Transverse colon (tissue), 4 donors: Measurements from ENCODE around the gene TNS3. TPM values are rescaled to one million over a fixed set of nuclear protein-coding genes. Genes with fewer than 3 reads are reported as not detected.

Experiments
- DNase-seq: peaks from one replicate; pipeline ENCODE4 v3.0.0-alpha.2; 2019
- H3K27ac ChIP-seq, 4 donors: fragments of 200-600 bp; sonication (generic); 2 replicates each; pipeline ENCODE4 v1.5.1; 2016 to 2018; ENCODE audit warnings: inconsistent platforms in 4 of 4
- H3K27me3 ChIP-seq: fragments of 200-600 bp; sonication (generic); 2 replicates; pipeline ENCODE4 v1.5.1; 2017; ENCODE audit warnings: inconsistent platforms
- H3K36me3 ChIP-seq, 4 donors: fragments of 200-600 bp; sonication (generic); 2 replicates each; pipeline ENCODE4 v1.5.1; 2017 to 2019; ENCODE audit warnings: inconsistent platforms in 4 of 4
- H3K4me1 ChIP-seq, 4 donors: fragments of 200-600 bp; sonication (generic); 2 replicates each; pipeline ENCODE4 v1.5.1; 2017 to 2020; ENCODE audit warnings: inconsistent platforms in 4 of 4
- H3K4me3 ChIP-seq, 4 donors: fragments of 200-600 bp; sonication (generic); 1 replicate in 1 of 4; 2 replicates in 3 of 4; pipeline versions ENCODE4 v1.5.1 to v1.6.1; 2017 to 2019; ENCODE audit warnings: inconsistent platforms in 4 of 4
- H3K9me3 ChIP-seq, 2 donors: fragments of 200-600 bp; sonication (generic); 2 replicates each; pipeline ENCODE4 v1.5.1; 2017 to 2019; ENCODE audit warnings: inconsistent platforms in 2 of 2
- EP300 ChIP-seq: sonication (generic); formaldehyde crosslinking; IDR thresholded peaks from one replicate; pipeline ENCODE4 v1.6.1; 2017; ENCODE audit warnings: antibody characterized with exemption, low read depth
- POLR2A ChIP-seq: fragments of 450-650 bp; IDR thresholded peaks from one replicate; pipeline ENCODE4 v1.6.1; 2016; ENCODE audit warnings: antibody characterized with exemption, mild to moderate bottlenecking, moderate library complexity
- POLR2AphosphoS5 ChIP-seq, 3 donors: sonication (generic); formaldehyde crosslinking; IDR thresholded peaks; one replicate each; pipeline ENCODE4 v1.6.1; 2016; ENCODE audit warnings: antibody characterized with exemption in 3 of 3
- WGBS, 2 donors: methylation state at CpG; one replicate each; pipeline ENCODE4 v1.1.5; 2018; ENCODE audit warnings: low coverage in 1 of 2; 5-methylcytosine and 5-hydroxymethylcytosine counted together
- in situ Hi-C, 4 donors: fragments of 200-750 bp; cut with MboI; loops; one replicate each; pipeline versions ENCODE4 v1.15.0 to v1.15.1; 2017; ENCODE audit warnings: low sequenced_read_pairs in 3 of 4, low pct_ligation_motif_present in 1 of 4, low pct_unique_long_range_greater_than_20kb in 1 of 4
- intact Hi-C: fragments of 100-400 bp; cut with DNase I; formaldehyde crosslinking; loops from one replicate; pipeline ENCODE4 v1.15.1; 2023; ENCODE audit warnings: low total_unique reads
- total RNA-seq, 4 donors: library from RNA; depleted of rRNA; stranded (reverse); fragments of >200 nt; gene quantifications; one replicate each; pipeline ENCODE4 v1.1.0, GENCODE V29; 2016
- TF ChIP-seq, protein P1 (sequence below), 5 experiments: fragments of 200-600 bp in 3 of 5; fragments of 450-650 bp in 2 of 5; sonication (generic) in 3 of 5; IDR thresholded peaks; 1 replicate in 2 of 5; 2 replicates in 3 of 5; pipeline ENCODE4 v1.5.1; 2016 to 2017; ENCODE audit warnings: antibody characterized with exemption in 5 of 5, inconsistent platforms in 3 of 5, mild to moderate bottlenecking in 2 of 5, moderate library complexity in 1 of 5

TNS3 gene
- total RNA-seq, 4 donors from 2014 or later: 58.5 to 104 (median 72.7) TPM

DNA sequence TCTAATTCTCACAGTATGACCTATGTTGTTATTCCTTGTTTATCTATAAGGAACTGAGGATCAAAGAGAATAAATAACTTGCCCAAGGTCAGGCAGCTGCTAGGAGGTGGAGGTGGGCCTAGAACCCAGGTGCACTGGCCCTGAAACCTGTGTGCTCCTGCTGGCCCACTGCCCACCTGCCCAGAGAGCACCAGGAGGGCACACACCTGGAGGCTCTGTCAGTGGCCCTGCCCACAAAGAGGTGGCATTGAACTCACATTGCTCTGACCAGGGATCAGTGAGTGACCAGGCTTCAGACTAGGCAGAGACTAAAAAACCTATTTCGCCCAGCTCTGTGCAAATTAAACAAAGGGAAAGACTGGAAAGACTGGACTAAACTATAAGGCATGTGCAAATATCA lies 210.6 kb downstream of the TNS3 start:
- in situ Hi-C loops (no loop called here), intact Hi-C loops (loop anchor here (5.0 kb wide), 1 partner anchor 39 kb away; no protein-coding TSS in a partner anchor)
- no peak for DNase-seq
- peak overlapping the region; percentile 68 to 82 (median 76) for H3K27ac ChIP-seq
- no peak overlapping the region for H3K4me3 ChIP-seq
- H3K9me3 ChIP-seq: no peaks in the 10 kb centered on the region
- H3K4me1 ChIP-seq: peaks cover 23 to 53% (median 28%) of the 10 kb centered on the region in 4 donors
- WGBS, 2 donors: 65 to 70% methylated on average over 1 of the region's 1 CpG
- TF ChIP-seq, protein P1, sequence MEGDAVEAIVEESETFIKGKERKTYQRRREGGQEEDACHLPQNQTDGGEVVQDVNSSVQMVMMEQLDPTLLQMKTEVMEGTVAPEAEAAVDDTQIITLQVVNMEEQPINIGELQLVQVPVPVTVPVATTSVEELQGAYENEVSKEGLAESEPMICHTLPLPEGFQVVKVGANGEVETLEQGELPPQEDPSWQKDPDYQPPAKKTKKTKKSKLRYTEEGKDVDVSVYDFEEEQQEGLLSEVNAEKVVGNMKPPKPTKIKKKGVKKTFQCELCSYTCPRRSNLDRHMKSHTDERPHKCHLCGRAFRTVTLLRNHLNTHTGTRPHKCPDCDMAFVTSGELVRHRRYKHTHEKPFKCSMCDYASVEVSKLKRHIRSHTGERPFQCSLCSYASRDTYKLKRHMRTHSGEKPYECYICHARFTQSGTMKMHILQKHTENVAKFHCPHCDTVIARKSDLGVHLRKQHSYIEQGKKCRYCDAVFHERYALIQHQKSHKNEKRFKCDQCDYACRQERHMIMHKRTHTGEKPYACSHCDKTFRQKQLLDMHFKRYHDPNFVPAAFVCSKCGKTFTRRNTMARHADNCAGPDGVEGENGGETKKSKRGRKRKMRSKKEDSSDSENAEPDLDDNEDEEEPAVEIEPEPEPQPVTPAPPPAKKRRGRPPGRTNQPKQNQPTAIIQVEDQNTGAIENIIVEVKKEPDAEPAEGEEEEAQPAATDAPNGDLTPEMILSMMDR (IDR thresholded peaks at IDR 0.05): no peak
- TF ChIP-seq EP300: no peak
- TF ChIP-seq POLR2AphosphoS5 (IDR thresholded peaks at IDR 0.05): no peak
- TF ChIP-seq POLR2A: no peak
- no peaks in the 10 kb centered on the region for H3K27me3 ChIP-seq
- peaks cover 0 to 7% (median 0%) of the 10 kb centered on the region in 4 donors for H3K36me3 ChIP-seq

DNA sequence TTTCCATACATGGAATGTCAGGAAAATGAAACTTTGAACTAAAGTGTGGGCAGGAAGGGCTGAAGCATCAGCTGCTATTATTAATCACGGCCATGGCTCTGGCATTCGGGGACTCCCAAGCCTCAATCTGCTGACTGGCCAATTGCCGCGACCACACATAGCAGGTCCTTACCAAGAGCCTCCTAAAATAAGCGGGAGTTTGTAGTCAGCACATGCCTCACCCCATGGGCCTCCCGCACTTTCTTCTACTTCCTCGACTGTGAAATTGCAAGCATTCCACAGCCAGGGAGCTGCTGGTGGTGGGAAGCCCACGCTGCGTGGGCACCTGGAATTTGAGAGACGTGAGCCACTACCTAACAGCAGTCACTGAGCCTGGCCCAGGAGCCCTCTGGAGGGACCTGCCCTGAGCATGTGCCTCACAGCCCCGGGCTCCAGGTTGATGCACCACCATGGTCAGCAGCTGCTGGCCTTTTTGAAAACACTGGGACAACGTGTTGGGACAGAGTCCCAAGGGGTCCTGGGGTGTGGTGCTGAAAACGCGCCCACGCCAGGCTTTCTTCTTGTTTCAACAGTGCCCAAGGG lies 211.4 kb downstream of the TNS3 start:
- WGBS, 2 donors: 84% methylated on average over 15 of the region's 15 CpGs; no CpG with 5 or more reads in 1 of the 2 donors

DNA sequence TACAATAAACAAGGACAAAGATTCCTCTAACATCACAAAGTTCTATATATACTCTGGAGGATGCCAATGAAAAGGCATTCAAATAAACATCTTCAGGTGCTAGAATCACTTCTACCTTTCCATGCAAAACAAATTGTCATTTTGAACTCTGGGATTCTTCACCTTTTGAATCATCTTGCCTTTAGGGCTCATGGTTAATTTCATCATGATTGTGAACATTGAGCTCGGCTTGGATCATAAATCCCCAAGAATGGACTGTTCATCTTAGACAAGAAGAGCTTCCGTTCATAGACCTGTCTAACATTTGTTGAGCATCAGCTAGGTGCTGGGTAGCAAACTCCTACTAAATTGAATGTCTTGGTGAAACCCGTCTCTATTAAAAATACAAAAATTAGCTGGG lies 212.2 kb downstream of the TNS3 start:
- peaks cover 20 to 45% (median 27%) of the 10 kb centered on the region in 4 donors for H3K4me1 ChIP-seq
- 95 to 100% methylated on average over 3 of the region's 3 CpGs for WGBS, 2 donors
- no peaks in the 10 kb centered on the region for H3K27me3 ChIP-seq
- H3K9me3 ChIP-seq: no peaks in the 10 kb centered on the region
- intact Hi-C loops (loop anchor here (5.0 kb wide), 1 partner anchor 37 kb away; no protein-coding TSS in a partner anchor), in situ Hi-C loops (no loop called here)
- no peak for TF ChIP-seq EP300
- TF ChIP-seq POLR2AphosphoS5 (IDR thresholded peaks at IDR 0.05): no peak
- TF ChIP-seq, protein P1 (IDR thresholded peaks at IDR 0.05): no peak
- TF ChIP-seq POLR2A: no peak
- DNase-seq: no peak
- no peak overlapping the region for H3K4me3 ChIP-seq
- H3K36me3 ChIP-seq: peaks cover 0 to 7% (median 0%) of the 10 kb centered on the region in 4 donors
- no peak overlapping the region for H3K27ac ChIP-seq

More for the DNA sequence above, 211.4 kb downstream of the TNS3 start:
- intact Hi-C loops (loop anchor here (5.0 kb wide), 1 partner anchor 38 kb away; no protein-coding TSS in a partner anchor), in situ Hi-C loops (no loop called here)
- Histone ChIP-seq H3K4me3 (no peak overlapping the region), H3K27me3 (no peaks in the 10 kb centered on the region), H3K36me3 (peaks cover 0 to 7% (median 0%) of the 10 kb centered on the region in 4 donors), H3K4me1 (peaks cover 23 to 53% (median 28%) of the 10 kb centered on the region in 4 donors), H3K27ac (peak overlapping the region; percentile 68 to 82 (median 76)), H3K9me3 (no peaks in the 10 kb centered on the region)
- DNase-seq: no peak
- TF ChIP-seq EP300: no peak
- TF ChIP-seq POLR2A: no peak
- TF ChIP-seq POLR2AphosphoS5 (IDR thresholded peaks at IDR 0.05): no peak
- TF ChIP-seq, protein P1 (IDR thresholded peaks at IDR 0.05): no peak

DNA sequence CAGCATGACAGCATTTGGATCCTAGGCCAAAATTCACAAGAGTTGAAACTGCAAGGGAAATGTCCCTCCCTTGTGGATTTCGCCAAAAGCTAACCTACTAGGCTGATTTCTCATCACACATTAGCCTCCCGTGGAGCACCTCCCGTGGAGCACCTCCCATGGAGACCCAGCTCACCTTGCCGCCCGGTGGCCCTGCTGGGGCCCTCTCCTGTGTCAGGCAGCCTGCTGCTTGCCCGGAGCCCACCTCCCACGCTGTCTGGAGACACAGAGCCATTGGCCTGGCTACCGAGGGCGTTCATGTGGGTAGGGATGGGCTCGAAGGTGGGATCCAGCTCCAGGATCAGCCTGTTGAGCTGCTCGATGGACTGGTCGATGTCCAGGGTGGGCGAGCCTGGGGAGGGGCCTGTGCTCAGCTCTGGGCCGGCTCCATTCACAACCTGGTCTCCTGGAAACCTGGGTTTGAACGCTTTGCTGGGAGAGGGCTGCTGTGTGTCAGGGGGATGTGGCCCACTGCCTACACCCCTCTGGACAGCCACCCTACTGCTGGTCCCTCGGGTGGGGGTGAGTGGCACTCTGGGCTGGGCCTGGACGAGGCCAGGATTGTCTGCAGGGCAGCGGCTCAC lies 213.6 kb downstream of the TNS3 start:
- Histone ChIP-seq H3K4me1 (peaks cover 10 to 31% (median 22%) of the 10 kb centered on the region in 4 donors), H3K36me3 (peaks cover 0 to 7% (median 0%) of the 10 kb centered on the region in 4 donors), H3K27ac (no peak overlapping the region), H3K4me3 (no peak overlapping the region), H3K9me3 (no peaks in the 10 kb centered on the region), H3K27me3 (no peaks in the 10 kb centered on the region)
- WGBS, 2 donors: 92% methylated on average over 18 of the region's 18 CpGs; no CpG with 5 or more reads in 1 of the 2 donors
- intact Hi-C loops (no loop called here), in situ Hi-C loops (no loop called here)
- no peak for DNase-seq
- TF ChIP-seq, protein P1 (IDR thresholded peaks at IDR 0.05): no peak
- TF ChIP-seq POLR2AphosphoS5 (IDR thresholded peaks at IDR 0.05) (no peak), EP300 (no peak), POLR2A (no peak)
